ENCODE measurements around the gene NHLRC4. TPM values are rescaled to one million over a fixed set of nuclear protein-coding genes. Genes with fewer than 3 reads are reported as not detected.

Gene NHLRC4
- total and polyA plus RNA-seq, 2 of the 13 experiments (the other 11 are each of a cell fraction or from before 2014, with no cell fraction given): 0.40 to 0.59 TPM

DNA sequence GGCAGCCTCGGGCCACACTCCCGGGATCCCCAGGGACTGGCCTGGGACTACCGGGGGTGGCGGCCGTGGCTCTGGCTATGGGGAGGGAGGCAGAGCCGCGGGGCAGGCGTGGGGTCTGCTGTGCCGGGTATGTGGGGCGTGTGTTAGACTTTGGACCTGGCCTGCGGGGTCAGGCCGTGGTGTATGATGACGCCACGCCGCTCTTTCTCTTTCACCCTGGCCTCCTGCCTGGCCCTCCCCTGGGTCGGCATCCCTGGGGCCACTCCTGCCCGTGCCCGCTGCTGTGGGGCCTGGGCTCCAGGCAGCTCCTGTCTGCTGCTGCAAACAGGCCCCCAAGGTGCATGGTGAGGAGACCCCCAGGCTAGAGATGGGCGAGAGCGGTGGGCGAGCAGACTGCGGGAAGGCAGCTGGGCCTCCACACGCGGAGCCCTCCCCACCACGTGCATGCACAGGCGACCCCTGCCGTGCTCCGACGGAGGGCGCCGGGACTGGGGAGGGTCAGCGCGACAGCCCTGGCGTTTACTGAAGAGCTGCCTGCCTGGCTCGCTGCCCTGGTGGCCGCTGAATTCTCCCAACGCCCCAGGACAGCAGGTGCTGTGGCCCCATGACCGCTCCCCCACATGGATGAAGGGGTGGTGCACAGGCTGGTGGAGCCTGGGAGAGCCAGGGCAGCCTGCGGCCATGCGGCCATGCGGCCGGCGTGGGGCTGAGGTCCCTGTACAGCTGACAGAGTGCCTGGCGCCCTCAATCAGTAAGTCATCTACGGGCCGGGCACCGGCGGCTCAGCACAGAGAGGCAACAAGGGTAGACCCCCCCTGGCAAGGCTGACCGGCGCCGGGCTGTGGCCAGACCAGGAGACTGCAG lies 23.3 kb upstream of the NHLRC4 start (continued):
- TF ChIP-seq SKIL (CRISPR knock-in tag; IDR thresholded peaks at IDR 0.05; ENCODE audit: borderline replicate concordance) (peak; percentile 62), BCL3 (CRISPR knock-in tag; IDR thresholded peaks at IDR 0.05) (no peak), ZNF563 (CRISPR knock-in tag; IDR thresholded peaks at IDR 0.05) (no peak), ZBTB20 (CRISPR knock-in tag; IDR thresholded peaks at IDR 0.05; ENCODE audit: borderline replicate concordance, low read depth) (no peak), ZKSCAN8 (CRISPR knock-in tag; IDR thresholded peaks at IDR 0.05; ENCODE audit: borderline replicate concordance) (no peak), ZNF646 (CRISPR knock-in tag; IDR thresholded peaks at IDR 0.05) (no peak), CREBL2 (CRISPR knock-in tag; IDR thresholded peaks at IDR 0.05; ENCODE audit: borderline replicate concordance) (no peak), LBX2 (CRISPR knock-in tag; IDR thresholded peaks at IDR 0.05; ENCODE audit: borderline replicate concordance) (no peak; the same call in 1 of the 2 replicates), ARID3A (IDR thresholded peaks at IDR 0.05; ENCODE audit: low read depth, low read length) (no peak), MIER2 (CRISPR knock-in tag; IDR thresholded peaks at IDR 0.05) (0 out of 2 replicates have a peak, but pooled peaks have one; percentile 10), NBN (conservative IDR thresholded peaks at IDR 0.05) (no peak)
- TF ChIP-seq, protein P1, sequence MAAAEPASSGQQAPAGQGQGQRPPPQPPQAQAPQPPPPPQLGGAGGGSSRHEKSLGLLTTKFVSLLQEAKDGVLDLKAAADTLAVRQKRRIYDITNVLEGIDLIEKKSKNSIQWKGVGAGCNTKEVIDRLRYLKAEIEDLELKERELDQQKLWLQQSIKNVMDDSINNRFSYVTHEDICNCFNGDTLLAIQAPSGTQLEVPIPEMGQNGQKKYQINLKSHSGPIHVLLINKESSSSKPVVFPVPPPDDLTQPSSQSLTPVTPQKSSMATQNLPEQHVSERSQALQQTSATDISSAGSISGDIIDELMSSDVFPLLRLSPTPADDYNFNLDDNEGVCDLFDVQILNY (CRISPR knock-in tag; conservative IDR thresholded peaks at IDR 0.05): no peak
